ENCODE results near the gene MINDY1. TPM values are rescaled to one million over a fixed set of nuclear protein-coding genes. Genes with fewer than 3 reads are reported as not detected.

The MINDY1 gene, protein sequence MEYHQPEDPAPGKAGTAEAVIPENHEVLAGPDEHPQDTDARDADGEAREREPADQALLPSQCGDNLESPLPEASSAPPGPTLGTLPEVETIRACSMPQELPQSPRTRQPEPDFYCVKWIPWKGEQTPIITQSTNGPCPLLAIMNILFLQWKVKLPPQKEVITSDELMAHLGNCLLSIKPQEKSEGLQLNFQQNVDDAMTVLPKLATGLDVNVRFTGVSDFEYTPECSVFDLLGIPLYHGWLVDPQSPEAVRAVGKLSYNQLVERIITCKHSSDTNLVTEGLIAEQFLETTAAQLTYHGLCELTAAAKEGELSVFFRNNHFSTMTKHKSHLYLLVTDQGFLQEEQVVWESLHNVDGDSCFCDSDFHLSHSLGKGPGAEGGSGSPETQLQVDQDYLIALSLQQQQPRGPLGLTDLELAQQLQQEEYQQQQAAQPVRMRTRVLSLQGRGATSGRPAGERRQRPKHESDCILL
- 10.6 and 11.0 TPM in 2 replicates for total RNA-seq

GRCh38 chr1:151006327-151007052 is at the start of gene MINDY1:
MINDY1 (minus strand) TSS chr1:151006902; CDS start chr1:151002617, 4,285 bp downstream.

GRCh38 chr1:151047591-151047924 is 40.9 kb upstream of the MINDY1 start, which contains the start of gene C1orf56:
C1orf56 (plus strand) TSS chr1:151047751; CDS start chr1:151047848, 97 bp downstream.

GRCh38 chr1:151036356-151036755 is 29.7 kb upstream of the MINDY1 start, which contains the start of gene BNIPL:
BNIPL (plus strand) TSS chr1:151036586; CDS start chr1:151036726, 140 bp downstream.

DNA sequence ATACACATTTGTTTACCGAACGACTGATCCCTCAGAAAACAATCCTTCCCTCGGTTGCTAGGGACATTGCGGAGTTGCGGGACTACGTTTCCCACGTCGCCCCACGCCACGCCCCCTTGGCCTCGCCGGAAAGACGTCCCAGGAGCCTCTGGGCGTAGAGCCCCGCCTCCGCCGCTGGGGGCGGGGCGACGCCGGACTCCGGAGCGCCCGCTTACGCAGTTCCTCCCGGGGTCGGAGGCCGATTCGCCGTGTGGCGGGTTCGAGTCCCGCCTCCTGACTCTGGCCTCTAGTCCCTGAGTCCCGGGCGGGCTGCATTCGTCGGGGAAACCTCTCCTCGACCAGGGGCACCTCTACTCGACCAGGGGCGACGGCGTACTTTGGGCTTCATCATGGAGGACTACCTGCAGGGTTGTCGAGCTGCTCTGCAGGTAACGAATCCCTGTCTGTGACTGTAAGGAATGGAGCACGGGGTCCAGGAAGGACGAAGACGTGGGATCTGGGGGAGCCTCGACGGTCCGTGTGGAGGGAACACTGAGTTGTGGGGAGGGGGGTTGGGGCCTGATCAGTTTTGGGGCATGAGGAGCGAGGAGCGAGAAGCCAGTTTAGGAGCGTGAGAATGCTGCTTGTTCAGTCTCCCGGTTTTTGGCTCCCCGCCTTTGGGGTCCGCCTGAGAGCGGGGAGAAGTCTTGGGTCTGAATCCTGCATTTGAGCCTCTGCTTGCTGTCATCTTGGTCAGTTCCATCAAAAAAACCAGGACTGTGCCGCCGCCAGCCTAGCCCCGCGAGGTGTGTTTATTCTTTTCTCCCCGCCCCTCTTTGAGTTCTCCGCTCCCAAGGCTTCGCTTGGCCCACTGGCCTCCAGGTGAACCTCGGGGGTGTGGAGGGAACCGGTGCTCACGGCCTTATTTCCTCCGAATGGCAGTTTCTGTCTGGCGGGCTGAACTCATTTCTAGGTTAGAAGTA is 1.8 kb upstream of the MINDY1 start, which contains the start of gene PRUNE1:
PRUNE1 (plus strand) TSS at position 206 of the 962 bp plus-strand sequence; CDS start at position 390, 184 bp downstream.

GRCh38 chr1:150981805-150982712 is 24.6 kb downstream of the MINDY1 start, which contains the start of gene ANXA9:
ANXA9 (plus strand) TSS chr1:150982292; CDS start chr1:150983106, 814 bp downstream.

GRCh38 chr1:150974580-150975478 is 31.9 kb downstream of the MINDY1 start, which contains the start of gene CERS2:
CERS2 (minus strand) TSS chr1:150974835; CDS start chr1:150969090, 5,745 bp downstream.

Small RNA genes within 50 kb of the gene (small RNA-seq; reads per million reads assigned to genes)
- 0.32 reads per million, percentile 8 among the genes with 10 or more reads in this experiment for gene RNU6-884P

Other genes with a start within 250 kb of the MINDY1 start
- gene CTSS, start 241.1 kb downstream of the MINDY1 start, total RNA-seq, result 0.65 and 1.2 TPM in 2 replicates
- gene CTSK, start 198.6 kb downstream of the MINDY1 start, total RNA-seq, result 0.76 and 2.7 TPM in 2 replicates
- 34.6 and 42.4 TPM in 2 replicates for gene ARNT, start 130.3 kb downstream of the MINDY1 start, total RNA-seq
- gene CTXND2, start 119.8 kb downstream of the MINDY1 start, total RNA-seq, result not detected in 2 replicates
- 45.4 and 57.7 TPM in 2 replicates for gene SETDB1, start 80.5 kb downstream of the MINDY1 start, total RNA-seq
- 59.7 and 79.5 TPM in 2 replicates for gene CERS2, start 32.1 kb downstream of the MINDY1 start, total RNA-seq
- gene ANXA9, start 24.6 kb downstream of the MINDY1 start, total RNA-seq, result 0.39 and 2.0 TPM in 2 replicates
- gene PRUNE1, start 1.5 kb upstream of the MINDY1 start, total RNA-seq, result 14.9 and 16.5 TPM in 2 replicates
- gene BNIPL, start 29.7 kb upstream of the MINDY1 start, total RNA-seq, result 66.4 and 157 TPM in 2 replicates
- 3.1 and 3.9 TPM in 2 replicates for gene C1orf56, start 40.8 kb upstream of the MINDY1 start, total RNA-seq
- gene CDC42SE1, start 52.7 kb upstream of the MINDY1 start, total RNA-seq, result 95.4 and 112 TPM in 2 replicates
- gene MLLT11, start 53.5 kb upstream of the MINDY1 start, total RNA-seq, result 8.0 and 9.8 TPM in 2 replicates
- 7.6 and 11.4 TPM in 2 replicates for gene GABPB2, start 63.9 kb upstream of the MINDY1 start, total RNA-seq
- 7.6 and 20.8 TPM in 2 replicates for gene SEMA6C, start 139.7 kb upstream of the MINDY1 start, total RNA-seq
- gene TNFAIP8L2, start 149.7 kb upstream of the MINDY1 start, total RNA-seq, result not detected in 2 replicates
- gene LYSMD1, start 159.0 kb upstream of the MINDY1 start, total RNA-seq, result 11.0 and 16.1 TPM in 2 replicates
- gene SCNM1, start 159.2 kb upstream of the MINDY1 start, total RNA-seq, result 29.1 and 41.6 TPM in 2 replicates
- gene TMOD4, start 169.1 kb upstream of the MINDY1 start, total RNA-seq, result not detected in 2 replicates
- 40.4 and 51.0 TPM in 2 replicates for gene VPS72, start 183.3 kb upstream of the MINDY1 start, total RNA-seq
- gene PIP5K1A, start 191.7 kb upstream of the MINDY1 start, total RNA-seq, result 97.0 and 110 TPM in 2 replicates
- gene PSMD4, start 247.8 kb upstream of the MINDY1 start, total RNA-seq, result 173 and 181 TPM in 2 replicates